Aorta (tissue), 5 donors: Measurements from ENCODE around the gene DENND4C. TPM values are rescaled to one million over a fixed set of nuclear protein-coding genes. Genes with fewer than 3 reads are reported as not detected.

Experiments
- ATAC-seq: fragments of 200-7000 bp; cut with Tn5 transposase; one replicate; pipeline ENCODE4 v1.9.1; 2022; ENCODE audit warnings: moderate library complexity; ENCODE audit not compliant: low FRiP score
- DNase-seq, 2 donors: peaks; one replicate each; pipeline ENCODE4 v3.0.0-alpha.2; 2020
- H3K27ac ChIP-seq, 2 donors: one replicate each; pipeline ENCODE4 v1.5.1; 2013; ENCODE audit warnings: low read length in 2 of 2, mild to moderate bottlenecking in 2 of 2, moderate library complexity in 2 of 2, control low read depth in 1 of 2, inconsistent platforms in 1 of 2, low read depth in 1 of 2
- H3K27me3 ChIP-seq, 2 donors: one replicate each; pipeline ENCODE4 v1.6.1; 2013; ENCODE audit warnings: control low read depth in 1 of 2, low read length in 1 of 2, mild to moderate bottlenecking in 1 of 2, moderate library complexity in 1 of 2; ENCODE audit not compliant: insufficient read depth in 2 of 2, control insufficient read depth in 1 of 2
- H3K36me3 ChIP-seq, 2 donors: one replicate each; pipeline ENCODE4 v1.6.1; 2013; ENCODE audit warnings: control low read depth in 1 of 2, low read length in 1 of 2, mild to moderate bottlenecking in 1 of 2; ENCODE audit not compliant: insufficient read depth in 2 of 2, control insufficient read depth in 1 of 2
- H3K4me1 ChIP-seq, 2 donors: one replicate each; pipeline ENCODE4 v1.6.1; 2013; ENCODE audit warnings: low read length in 2 of 2, control low read depth in 1 of 2, mild to moderate bottlenecking in 1 of 2, moderate library complexity in 1 of 2; ENCODE audit not compliant: insufficient read depth in 2 of 2, control insufficient read depth in 1 of 2
- H3K4me3 ChIP-seq, 2 donors: one replicate each; pipeline ENCODE4 v1.5.1; 2013; ENCODE audit warnings: low read length in 2 of 2, control low read depth in 1 of 2, mild to moderate bottlenecking in 1 of 2
- H3K9me3 ChIP-seq: one replicate; pipeline ENCODE4 v1.6.1; 2013; ENCODE audit warnings: mild to moderate bottlenecking, low read length; ENCODE audit not compliant: control insufficient read depth
- WGBS, 2 donors: extraction: QIAGEN DNeasy Blood & Tissue Kit; methylation state at CpG; one replicate each; pipeline ENCODE4 v1.1.7; 2013; 5-methylcytosine and 5-hydroxymethylcytosine counted together
- intact Hi-C, 2 donors: fragments of 100-400 bp; cut with DNase I; formaldehyde crosslinking; loops; one replicate each; pipeline versions ENCODE4 v1.14.2 to v1.15.0; 2022
- polyA plus RNA-seq, 2 donors: library from polyadenylated mRNA; stranded (reverse); fragments of 200-250 nt; gene quantifications; one replicate each; pipeline ENCODE4 v1.2.3, GENCODE V29; 2013
- total RNA-seq, 2 donors: library from RNA; stranded (reverse); fragmentation: NEBNext Ultra II Directional; extraction: Animal tissue kit (Norgen Biotek cat#: 25700); gene quantifications; one replicate each; pipeline ENCODE4 v1.2.1, GENCODE V29; 2021
- donor health status: healthy with polysubstance abuse.
- donor health status: Bipolar disorder and iron deficiency.
- donor health status: DM: no; HTN: no; CAD: no.
- donor health status: DM: no; HTN: no; CAD: no.
- donor health status: DM: yes; HTN: yes; CAD: no.

Gene DENND4C
- total and polyA plus RNA-seq, 4 donors: 19.9 to 68.0 (median 35.3) TPM

- Histone ChIP-seq H3K27ac (no peak overlapping the region), H3K9me3 (no peaks in the 10 kb centered on the region), H3K4me1 (no peaks in the 10 kb centered on the region), H3K27me3 (no peaks in the 10 kb centered on the region), H3K4me3 (no peak overlapping the region), H3K36me3 (peaks cover 2 to 4% of the 10 kb centered on the region in 2 donors)
- intact Hi-C loops: no loop called here
- DNase-seq (no peak), ATAC-seq (no peak)
- WGBS, 2 donors: 70 to 75% methylated on average over 3 of the region's 3 CpGs
Measured at GRCh38 chr9:19358701-19359100, 128.2 kb downstream of the DENND4C start.

DNA sequence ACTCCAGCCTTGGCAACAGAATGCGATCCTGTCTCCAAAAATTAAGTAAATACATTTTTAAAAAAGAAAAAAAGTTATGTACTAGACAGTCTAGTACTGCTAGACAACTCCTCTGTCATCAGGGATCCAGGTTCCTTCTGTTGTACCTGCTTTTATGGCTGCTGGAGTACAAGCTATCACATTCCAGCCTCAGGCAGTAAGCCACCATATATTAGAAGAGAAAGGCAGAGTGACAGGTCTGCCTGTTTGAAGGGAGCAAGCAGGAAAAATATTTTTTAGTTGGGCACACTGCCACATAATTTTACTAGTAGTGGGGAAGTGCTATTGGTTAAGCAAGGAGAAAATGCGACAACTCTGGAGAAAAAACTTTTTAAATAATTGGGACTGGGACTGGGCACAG is 138.6 kb downstream of the DENND4C start:
- WGBS, 2 donors: 55 to 57% methylated on average over 2 of the region's 2 CpGs
- Histone ChIP-seq H3K36me3 (no peaks in the 10 kb centered on the region), H3K27me3 (no peaks in the 10 kb centered on the region), H3K9me3 (no peaks in the 10 kb centered on the region), H3K4me3 (no peak overlapping the region), H3K27ac (no peak overlapping the region), H3K4me1 (no peaks in the 10 kb centered on the region)
- ATAC-seq: no peak
- intact Hi-C loops: no loop called here
- DNase-seq: no peak

- Histone ChIP-seq H3K4me1 (no peaks in the 10 kb centered on the region), H3K9me3 (no peaks in the 10 kb centered on the region), H3K27me3 (no peaks in the 10 kb centered on the region), H3K27ac (no peak overlapping the region), H3K36me3 (peaks cover 0 to 9% of the 10 kb centered on the region in 2 donors), H3K4me3 (no peak overlapping the region)
- DNase-seq (no peak), ATAC-seq (no peak)
- 72 to 73% methylated on average over 5 of the region's 5 CpGs for WGBS, 2 donors
- intact Hi-C loops: no loop called here
Measured at GRCh38 chr9:19371942-19372341, 141.4 kb downstream of the DENND4C start.

GRCh38 chr9:19372567-19372966 is 142.1 kb downstream of the DENND4C start:
- WGBS, 2 donors: 89 to 92% methylated on average over 8 of the region's 8 CpGs
- intact Hi-C loops: no loop called here
- no peak for ATAC-seq
- no peak for DNase-seq
- no peak overlapping the region for H3K27ac ChIP-seq
- H3K27me3 ChIP-seq: no peaks in the 10 kb centered on the region
- H3K36me3 ChIP-seq: peaks cover 0 to 9% of the 10 kb centered on the region in 2 donors
- H3K9me3 ChIP-seq: no peaks in the 10 kb centered on the region
- no peak overlapping the region for H3K4me3 ChIP-seq
- H3K4me1 ChIP-seq: no peaks in the 10 kb centered on the region

DNA sequence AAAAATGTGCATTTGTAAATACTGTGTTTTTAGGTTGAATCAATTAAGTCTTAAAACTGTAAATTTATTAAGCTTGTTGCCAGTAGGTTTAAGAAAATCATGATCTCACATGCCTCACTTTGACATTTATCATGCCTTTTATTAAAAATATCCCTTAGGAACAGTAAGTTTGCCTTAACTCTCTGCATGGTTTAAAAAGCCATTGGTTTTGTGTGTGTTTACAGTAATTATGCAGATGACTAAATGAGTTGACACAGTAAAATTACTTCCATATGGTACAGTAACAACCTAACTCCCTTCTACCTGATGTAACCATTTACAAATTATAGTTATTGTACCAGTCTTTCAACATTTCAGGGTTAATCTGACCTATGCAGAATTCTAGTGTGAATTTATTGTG is 143.0 kb downstream of the DENND4C start:
- no peak overlapping the region for H3K27ac ChIP-seq
- DNase-seq (no peak), ATAC-seq (no peak)
- intact Hi-C loops: no loop called here
- no peaks in the 10 kb centered on the region for H3K4me1 ChIP-seq
- no peaks in the 10 kb centered on the region for H3K9me3 ChIP-seq
- peaks cover 0 to 9% of the 10 kb centered on the region in 2 donors for H3K36me3 ChIP-seq
- no peak overlapping the region for H3K4me3 ChIP-seq
- no peaks in the 10 kb centered on the region for H3K27me3 ChIP-seq

DNA sequence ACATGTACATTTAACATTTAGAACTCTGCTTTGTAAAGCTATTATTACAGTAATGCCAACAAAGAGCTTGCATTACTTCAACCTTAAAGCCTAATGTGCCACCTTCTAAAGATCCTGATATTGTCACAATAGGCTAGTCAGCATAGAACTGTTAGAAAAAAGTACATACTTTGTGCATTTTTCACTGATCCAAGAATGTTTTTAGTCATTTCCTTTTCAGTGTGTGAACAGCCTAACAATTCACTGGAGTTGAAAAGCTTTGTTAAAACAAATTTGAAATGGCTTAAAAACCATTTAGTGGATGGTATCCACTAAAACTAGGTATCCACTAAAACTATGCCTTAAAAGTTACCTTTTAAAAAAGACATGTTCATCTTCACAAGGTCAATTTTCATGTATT is 145.0 kb downstream of the DENND4C start:
- intact Hi-C loops: loop anchor here (5.0 kb wide), 1 partner anchor 82 kb away; no protein-coding TSS in a partner anchor
- no peaks in the 10 kb centered on the region for H3K27me3 ChIP-seq
- H3K4me3 ChIP-seq: no peak overlapping the region
- ATAC-seq (no peak), DNase-seq (no peak)
- H3K4me1 ChIP-seq: no peaks in the 10 kb centered on the region
- peaks cover 0 to 9% of the 10 kb centered on the region in 2 donors for H3K36me3 ChIP-seq
- H3K9me3 ChIP-seq: no peaks in the 10 kb centered on the region
- H3K27ac ChIP-seq: no peak overlapping the region

DNA sequence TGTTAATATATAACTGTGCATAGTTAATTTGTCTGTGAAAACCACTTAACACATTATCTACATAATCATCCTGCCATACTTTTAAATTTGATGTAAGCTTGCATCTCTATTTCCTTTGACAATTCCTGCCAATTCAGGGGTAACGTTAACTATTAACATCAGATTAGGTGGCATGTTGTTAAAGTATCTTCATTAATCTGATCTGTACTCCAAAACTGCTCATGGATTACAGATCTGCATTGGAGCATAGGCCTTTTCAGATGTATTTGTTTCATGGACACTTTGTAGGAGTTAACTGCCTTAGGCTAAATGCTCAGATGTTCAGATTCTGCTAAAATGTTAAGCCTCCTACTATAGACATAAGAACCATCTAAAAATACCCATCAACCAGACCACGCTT is 146.4 kb downstream of the DENND4C start:
- H3K4me1 ChIP-seq: no peaks in the 10 kb centered on the region
- ATAC-seq: no peak
- intact Hi-C loops: loop anchor here (5.0 kb wide), 1 partner anchor 80 kb away; no protein-coding TSS in a partner anchor
- H3K27ac ChIP-seq: no peak overlapping the region
- peaks cover 0 to 9% of the 10 kb centered on the region in 2 donors for H3K36me3 ChIP-seq
- no peaks in the 10 kb centered on the region for H3K27me3 ChIP-seq
- DNase-seq: no peak
- WGBS, 2 donors: 59 to 61% methylated on average over 2 of the region's 2 CpGs
- H3K4me3 ChIP-seq: no peak overlapping the region
- no peaks in the 10 kb centered on the region for H3K9me3 ChIP-seq

DNA sequence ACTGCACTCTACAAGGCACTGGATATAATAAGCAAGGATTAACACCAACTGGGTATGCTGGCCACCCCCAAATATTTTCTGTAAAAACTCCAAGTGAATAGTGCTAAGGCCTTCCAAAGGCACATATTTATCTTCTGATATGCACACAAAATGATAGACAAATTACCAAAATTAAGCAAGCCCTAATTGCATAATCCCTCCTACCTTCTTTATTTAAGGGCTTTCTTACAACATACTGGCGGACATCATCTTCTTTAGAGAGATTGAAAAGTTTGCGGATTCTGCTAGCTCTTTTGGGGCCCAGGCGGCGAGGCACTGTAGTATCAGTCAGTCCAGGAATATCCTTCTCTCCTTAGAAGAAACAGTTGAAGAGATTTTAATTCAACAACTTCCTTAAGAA is 147.7 kb downstream of the DENND4C start:
- H3K27ac ChIP-seq: no peak overlapping the region

GRCh38 chr9:19378647-19379046 is 148.2 kb downstream of the DENND4C start:
- H3K36me3 ChIP-seq: peaks cover 0 to 9% of the 10 kb centered on the region in 2 donors
- 46 to 47% methylated on average over 7 of the region's 7 CpGs for WGBS, 2 donors
- no peak for ATAC-seq
- H3K4me3 ChIP-seq: no peak overlapping the region
- H3K4me1 ChIP-seq: no peaks in the 10 kb centered on the region
- no peaks in the 10 kb centered on the region for H3K9me3 ChIP-seq
- no peaks in the 10 kb centered on the region for H3K27me3 ChIP-seq
- intact Hi-C loops: loop anchor here (5.0 kb wide), 1 partner anchor 79 kb away; no protein-coding TSS in a partner anchor
- H3K27ac ChIP-seq: no peak overlapping the region
- no peak for DNase-seq

More for the DNA sequence above, 147.7 kb downstream of the DENND4C start:
- no peak for DNase-seq
- intact Hi-C loops: loop anchor here (5.0 kb wide), 1 partner anchor 79 kb away; no protein-coding TSS in a partner anchor
- Histone ChIP-seq H3K4me3 (no peak overlapping the region), H3K4me1 (no peaks in the 10 kb centered on the region), H3K27me3 (no peaks in the 10 kb centered on the region), H3K9me3 (no peaks in the 10 kb centered on the region), H3K36me3 (peaks cover 0 to 9% of the 10 kb centered on the region in 2 donors)
- ATAC-seq: no peak
- 87% methylated on average over 4 of the region's 4 CpGs for WGBS, 2 donors
